GM12873 (cell line): ENCODE data around the gene KLHL29.

ENCODE experiments used
- CTCF ChIP-seq: IDR thresholded peaks from 2 replicates; pipeline ENCODE4 v1.5.1; 2012; ENCODE audit warnings: low read depth, mild to moderate bottlenecking, moderate library complexity, low read length, control low read depth; ENCODE audit not compliant: insufficient read depth; ENCODE audit errors: missing control alignments

The KLHL29 gene

GRCh38 chr2:23410596-23410995, 25.6 kb downstream of the KLHL29 start:
- TF ChIP-seq CTCF, result no peak

GRCh38 chr2:23411752-23412431, 26.9 kb downstream of the KLHL29 start:
- TF ChIP-seq CTCF, result no peak

- no peak for TF ChIP-seq CTCF
Measured at GRCh38 chr2:23412556-23413155, 27.7 kb downstream of the KLHL29 start.

- TF ChIP-seq CTCF, result no peak
Measured at GRCh38 chr2:23413641-23414040, 28.7 kb downstream of the KLHL29 start.

GRCh38 chr2:23414106-23414505, 29.1 kb downstream of the KLHL29 start:
- no peak for TF ChIP-seq CTCF

GRCh38 chr2:23414871-23415270, 29.9 kb downstream of the KLHL29 start:
- TF ChIP-seq CTCF, result peak; percentile 36

- TF ChIP-seq CTCF, result no peak
Measured at GRCh38 chr2:23417310-23417709, 32.3 kb downstream of the KLHL29 start.
